ENCODE results near the gene SEC22A.

SEC22A gene

GRCh38 chr3:123256256-123256655 lies 54.5 kb downstream of the SEC22A start:
- intact Hi-C loops (cut with DNase I) = no loop called here
- DNase-seq = no peak

GRCh38 chr3:123258359-123258758 lies 56.6 kb downstream of the SEC22A start:
- no peak for DNase-seq
- intact Hi-C loops (cut with DNase I) = no loop called here

DNA sequence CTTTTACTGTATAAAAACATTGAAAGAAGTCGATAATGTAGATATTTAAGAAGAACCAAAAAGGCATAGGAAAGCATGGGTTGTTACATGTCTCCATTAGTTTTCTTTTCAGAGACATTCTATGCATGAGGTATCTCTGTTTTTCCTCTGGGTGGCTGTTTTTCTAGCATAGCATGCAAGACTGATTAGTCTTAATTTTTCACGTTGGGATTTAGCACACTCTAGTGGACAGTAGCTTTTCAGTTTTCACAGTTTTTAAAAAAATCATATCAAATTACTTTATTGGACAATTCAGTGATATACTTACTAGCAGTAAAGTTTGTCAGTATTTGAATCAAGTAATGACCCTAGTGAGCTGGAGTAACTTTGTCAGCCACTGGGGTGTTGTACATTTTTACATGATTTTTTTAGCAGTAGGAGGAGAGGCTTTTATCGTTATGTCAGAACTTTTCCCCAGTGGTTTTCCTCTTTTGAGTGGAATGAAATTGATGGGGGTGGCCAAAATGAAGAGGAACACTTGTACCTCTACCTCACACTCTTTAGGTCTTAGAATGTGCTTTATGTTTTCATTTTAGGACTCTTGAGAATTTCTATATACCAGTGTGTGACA lies 57.2 kb downstream of the SEC22A start:
- intact Hi-C loops (cut with DNase I) = no loop called here

GRCh38 chr3:123261666-123262065 lies 59.9 kb downstream of the SEC22A start:
- DNase-seq = no peak
- intact Hi-C loops (cut with DNase I) = no loop called here

More for the DNA sequence above, 57.2 kb downstream of the SEC22A start:
- no peak for DNase-seq

DNA sequence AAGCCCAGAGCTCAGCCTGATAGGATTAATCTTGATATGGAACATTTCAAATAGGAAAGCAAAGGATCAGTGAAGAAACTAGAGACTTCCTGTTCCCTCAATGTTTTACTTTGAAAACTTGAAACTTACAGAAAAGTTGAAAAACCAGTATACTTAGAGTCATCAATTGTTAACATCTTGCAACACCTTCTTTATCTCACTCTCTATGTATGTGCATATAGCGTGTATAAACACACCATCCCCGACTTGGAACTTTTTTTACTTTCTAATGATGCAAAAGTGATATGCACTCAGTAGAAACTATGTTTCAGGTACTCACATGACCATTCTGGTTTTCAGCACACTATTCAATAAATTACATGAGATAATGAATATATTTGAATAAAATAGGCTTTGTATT lies 60.5 kb downstream of the SEC22A start:
- intact Hi-C loops (cut with DNase I) = no loop called here
- no peak for DNase-seq

GRCh38 chr3:123262868-123263267 lies 61.1 kb downstream of the SEC22A start:
- DNase-seq = no peak
- intact Hi-C loops (cut with DNase I) = no loop called here

GRCh38 chr3:123263941-123264340 lies 62.2 kb downstream of the SEC22A start:
- no peak for DNase-seq
- intact Hi-C loops (cut with DNase I) = no loop called here

- intact Hi-C loops (cut with DNase I) = no loop called here
- peak in 3 of 42 donors; percentile 34 to 51 (median 39) for DNase-seq
Measured at GRCh38 chr3:123267821-123268220, 66.1 kb downstream of the SEC22A start.

- intact Hi-C loops (cut with DNase I) = no loop called here
- DNase-seq = no peak
Measured at GRCh38 chr3:123270818-123271217, 69.1 kb downstream of the SEC22A start.

DNA sequence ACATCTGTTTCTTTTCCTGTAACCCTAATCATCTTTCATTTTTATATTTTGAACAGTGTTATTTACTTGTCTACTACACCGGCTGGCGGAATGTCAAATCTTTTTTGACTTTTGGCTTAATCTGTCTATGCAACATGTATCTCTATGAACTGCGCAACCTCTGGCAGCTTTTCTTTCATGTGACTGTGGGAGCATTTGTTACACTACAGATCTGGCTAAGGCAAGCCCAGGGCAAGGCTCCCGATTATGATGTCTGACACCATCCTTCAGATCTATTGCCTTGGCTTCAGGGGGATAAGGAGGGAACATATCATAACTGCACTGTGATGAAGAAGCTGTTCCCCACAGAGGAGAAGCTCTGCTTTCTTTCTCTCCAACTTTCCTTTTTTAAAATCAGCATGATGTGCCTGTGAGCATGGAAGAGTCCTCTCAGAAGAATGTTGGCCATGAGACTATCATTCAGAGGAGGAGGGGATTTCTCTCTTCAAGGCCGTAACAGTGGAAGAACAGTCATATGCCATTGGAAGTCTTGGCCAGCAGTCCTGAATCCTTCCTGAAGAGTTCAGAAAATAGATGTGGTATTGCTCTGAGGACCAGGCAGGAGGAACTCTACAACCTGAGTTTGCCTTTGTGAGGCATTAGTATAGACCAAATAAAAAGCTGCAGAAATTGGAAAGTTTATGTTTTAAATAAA lies 69.9 kb downstream of the SEC22A start:
- DNase-seq = no peak
- intact Hi-C loops (cut with DNase I) = no loop called here

DNA sequence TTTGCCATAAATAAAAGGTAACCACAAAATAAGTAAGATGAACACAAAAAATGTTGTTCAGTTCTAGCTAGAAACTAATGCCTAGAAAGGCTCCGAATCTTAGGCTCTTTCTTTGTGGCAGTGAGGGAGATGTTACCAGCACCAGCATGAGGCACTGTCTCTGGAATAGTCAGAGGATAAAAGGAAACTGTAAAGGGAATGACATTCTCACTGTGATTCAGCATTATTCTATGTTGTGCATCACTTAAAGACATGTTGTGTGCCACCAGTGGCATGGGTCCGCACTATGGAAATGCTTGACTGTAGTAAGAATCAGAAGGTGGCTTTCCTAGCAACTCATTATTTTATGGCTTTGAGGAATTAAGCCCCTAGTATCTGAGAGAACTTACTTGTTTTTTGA lies 70.8 kb downstream of the SEC22A start:
- no peak for DNase-seq
- intact Hi-C loops (cut with DNase I) = no loop called here

DNA sequence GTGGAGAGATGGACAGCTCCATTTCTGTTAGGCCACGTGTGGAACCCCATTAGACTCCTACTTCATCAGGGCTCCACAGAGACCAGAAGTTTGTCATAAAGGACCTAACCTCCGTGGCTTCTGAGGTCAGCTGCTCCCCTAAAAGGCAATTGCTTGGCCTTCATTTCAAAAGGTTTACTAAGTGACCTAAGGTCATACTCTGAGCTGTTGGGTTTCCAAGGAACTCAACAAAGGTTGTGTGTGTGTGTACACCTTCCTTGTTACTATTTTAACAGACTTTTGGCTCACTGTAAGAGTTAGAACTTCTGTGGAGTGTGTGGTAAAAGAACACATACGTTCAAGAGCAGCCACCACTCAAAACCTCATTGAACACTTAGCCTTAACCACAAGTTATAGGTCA lies 73.9 kb downstream of the SEC22A start:
- intact Hi-C loops (cut with DNase I) = no loop called here
- no peak for DNase-seq

DNA sequence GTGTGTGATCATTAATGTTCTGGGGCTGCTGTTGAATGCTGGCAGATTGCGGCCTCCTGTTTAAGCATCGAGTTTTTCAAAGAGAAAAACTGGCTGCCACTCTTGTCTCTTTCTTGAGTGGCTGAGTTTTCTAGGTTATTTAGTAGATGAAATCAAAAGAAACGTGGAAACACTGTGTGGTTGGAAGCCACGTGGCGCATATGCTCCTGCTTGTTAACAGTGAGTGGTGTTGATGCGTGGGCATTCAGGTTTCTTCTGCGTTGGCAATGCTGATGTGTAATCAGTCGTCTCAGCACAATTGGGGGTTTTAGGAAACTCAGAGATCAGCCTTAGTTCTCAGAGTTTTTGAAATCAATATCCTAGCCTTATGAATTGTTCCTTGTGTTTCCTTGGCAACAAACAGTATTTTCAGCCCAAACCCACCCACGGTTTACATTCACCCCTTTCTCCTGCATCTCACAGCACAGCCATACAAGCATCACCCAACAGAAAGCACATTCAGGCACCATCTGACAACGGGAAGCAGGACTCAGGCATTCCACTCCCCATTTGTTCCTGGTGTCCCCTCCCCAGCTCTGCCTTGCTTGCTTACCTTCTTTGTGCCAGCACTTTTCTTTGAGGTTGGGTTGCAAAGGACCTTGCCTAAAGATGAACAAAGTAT lies 74.7 kb downstream of the SEC22A start:
- DNase-seq = peak in 34 of 42 donors; percentile 22 to 87 (median 66)
- intact Hi-C loops (cut with DNase I) = no loop called here

GRCh38 chr3:123277106-123277505 lies 75.4 kb downstream of the SEC22A start:
- peak in 8 of 42 donors; percentile 3 to 42 (median 16) for DNase-seq
- intact Hi-C loops (cut with DNase I) = no loop called here

- peak in 12 of 42 donors; percentile 9 to 47 (median 36) for DNase-seq
- intact Hi-C loops (cut with DNase I) = no loop called here
Measured at GRCh38 chr3:123278446-123278845, 76.7 kb downstream of the SEC22A start.

DNA sequence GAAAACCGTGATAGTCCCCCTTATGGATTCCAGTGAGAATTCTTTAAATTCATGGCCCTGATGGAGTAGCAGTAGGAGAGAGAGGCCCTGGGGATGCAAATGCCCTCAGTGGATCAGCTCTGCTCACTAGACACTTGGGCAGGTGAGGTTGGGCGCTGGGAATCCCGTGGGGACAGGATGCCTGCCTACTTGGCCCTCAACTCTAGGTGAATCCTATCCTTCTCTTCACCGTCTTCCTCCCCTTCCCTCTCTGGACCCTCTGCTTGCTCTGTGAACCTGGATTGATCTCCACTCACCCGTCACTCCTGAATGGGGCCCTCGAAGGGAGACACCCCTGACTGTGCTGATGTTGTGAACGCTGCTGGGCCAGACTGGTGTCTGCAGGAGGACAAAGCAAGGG lies 77.4 kb downstream of the SEC22A start:
- DNase-seq = peak in 12 of 42 donors; percentile 2 to 42 (median 22)
- intact Hi-C loops (cut with DNase I) = no loop called here

- peak in 2 of 42 donors; percentile 9 to 32 for DNase-seq
- intact Hi-C loops (cut with DNase I) = no loop called here
Measured at GRCh38 chr3:123281406-123281805, 79.7 kb downstream of the SEC22A start.

GRCh38 chr3:123281929-123282328 lies 80.2 kb downstream of the SEC22A start:
- DNase-seq = peak in 2 of 42 donors; percentile 1 to 27

GRCh38 chr3:123282461-123282860 lies 80.7 kb downstream of the SEC22A start:
- peak in 8 of 42 donors; percentile 1 to 37 (median 18) for DNase-seq
- intact Hi-C loops (cut with DNase I) = no loop called here

More at GRCh38 chr3:123281929-123282328, 80.2 kb downstream of the SEC22A start:
- intact Hi-C loops (cut with DNase I) = no loop called here

- DNase-seq = peak in 11 of 42 donors; percentile 1 to 42 (median 26)
- intact Hi-C loops (cut with DNase I) = no loop called here
Measured at GRCh38 chr3:123283074-123283473, 81.3 kb downstream of the SEC22A start.
